Thoracic aorta (tissue), 2 donors: Measurements from ENCODE around the gene FOXJ2. TPM values are rescaled to one million over a fixed set of nuclear protein-coding genes. Genes with fewer than 3 reads are reported as not detected.
"Not testable (repeated sequence)": the region's sequence is repeated elsewhere in the genome, so short reads cannot be mapped to it uniquely, and the experiment has no call there.

Experiments used
- ATAC-seq: fragments of 150-250 bp; one replicate; pipeline ENCODE4 v1.8.0; 2017; ENCODE audit warnings: low read depth; ENCODE audit not compliant: insufficient number of reproducible peaks, low FRiP score
- DNase-seq: peaks from one replicate; pipeline ENCODE4 v3.0.0-alpha.2; 2020; ENCODE audit warnings: low spot score
- H3K27ac ChIP-seq, 2 donors: fragments of 200-600 bp; sonication (generic); 1 replicate in 1 of 2; 2 replicates in 1 of 2; pipeline ENCODE4 v1.5.1; 2016; ENCODE audit warnings: mild to moderate bottlenecking in 2 of 2, moderate library complexity in 2 of 2
- H3K27me3 ChIP-seq: fragments of 200-600 bp; sonication (generic); replicated peaks from 2 replicates; pipeline ENCODE4 v1.6.0; 2016; ENCODE audit warnings: mild to moderate bottlenecking; ENCODE audit not compliant: insufficient read depth
- H3K36me3 ChIP-seq: fragments of 200-600 bp; sonication (generic); one replicate; pipeline ENCODE4 v1.5.1; 2016
- H3K4me1 ChIP-seq, 2 donors: fragments of 200-600 bp; sonication (generic); 1 replicate in 1 of 2; 2 replicates in 1 of 2; pipeline versions ENCODE4 v1.5.1 to v1.6.0; 2016; ENCODE audit warnings: low read depth in 2 of 2, mild to moderate bottlenecking in 1 of 2; ENCODE audit not compliant: control insufficient read depth in 1 of 2
- H3K4me3 ChIP-seq: fragments of 200-600 bp; sonication (generic); 2 replicates; pipeline ENCODE4 v1.5.1; 2016; ENCODE audit warnings: mild to moderate bottlenecking
- H3K9me3 ChIP-seq: fragments of 200-600 bp; sonication (generic); 2 replicates; pipeline ENCODE4 v1.5.1; 2016
- total RNA-seq, 2 donors: library from RNA; depleted of rRNA; stranded (reverse); fragments of >200 nt; gene quantifications; one replicate each; pipeline versions ENCODE4 v1.1.0 to v1.2.3, GENCODE V29; 2016
- TF ChIP-seq, protein P1 (sequence below): fragments of 200-600 bp; sonication (generic); IDR thresholded peaks from one replicate; pipeline ENCODE4 v1.5.1; 2019; ENCODE audit warnings: antibody characterized with exemption

Gene FOXJ2
- total RNA-seq, 2 donors from 2014 or later: 25.7 to 29.6 TPM

GRCh38 chr12:8012651-8013309 lies 19.7 kb upstream of the FOXJ2 start:
- TF ChIP-seq, protein P1, sequence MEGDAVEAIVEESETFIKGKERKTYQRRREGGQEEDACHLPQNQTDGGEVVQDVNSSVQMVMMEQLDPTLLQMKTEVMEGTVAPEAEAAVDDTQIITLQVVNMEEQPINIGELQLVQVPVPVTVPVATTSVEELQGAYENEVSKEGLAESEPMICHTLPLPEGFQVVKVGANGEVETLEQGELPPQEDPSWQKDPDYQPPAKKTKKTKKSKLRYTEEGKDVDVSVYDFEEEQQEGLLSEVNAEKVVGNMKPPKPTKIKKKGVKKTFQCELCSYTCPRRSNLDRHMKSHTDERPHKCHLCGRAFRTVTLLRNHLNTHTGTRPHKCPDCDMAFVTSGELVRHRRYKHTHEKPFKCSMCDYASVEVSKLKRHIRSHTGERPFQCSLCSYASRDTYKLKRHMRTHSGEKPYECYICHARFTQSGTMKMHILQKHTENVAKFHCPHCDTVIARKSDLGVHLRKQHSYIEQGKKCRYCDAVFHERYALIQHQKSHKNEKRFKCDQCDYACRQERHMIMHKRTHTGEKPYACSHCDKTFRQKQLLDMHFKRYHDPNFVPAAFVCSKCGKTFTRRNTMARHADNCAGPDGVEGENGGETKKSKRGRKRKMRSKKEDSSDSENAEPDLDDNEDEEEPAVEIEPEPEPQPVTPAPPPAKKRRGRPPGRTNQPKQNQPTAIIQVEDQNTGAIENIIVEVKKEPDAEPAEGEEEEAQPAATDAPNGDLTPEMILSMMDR: no peak
- ATAC-seq (no peak), DNase-seq (no peak)
- Histone ChIP-seq H3K27ac (no peak overlapping the region), H3K4me3 (no peak overlapping the region), H3K36me3 (no peaks in the 10 kb centered on the region), H3K27me3 (peaks cover 3% of the 10 kb centered on the region), H3K9me3 (no peaks in the 10 kb centered on the region), H3K4me1 (peaks cover 0 to under 1% of the 10 kb centered on the region in 2 donors)

DNA sequence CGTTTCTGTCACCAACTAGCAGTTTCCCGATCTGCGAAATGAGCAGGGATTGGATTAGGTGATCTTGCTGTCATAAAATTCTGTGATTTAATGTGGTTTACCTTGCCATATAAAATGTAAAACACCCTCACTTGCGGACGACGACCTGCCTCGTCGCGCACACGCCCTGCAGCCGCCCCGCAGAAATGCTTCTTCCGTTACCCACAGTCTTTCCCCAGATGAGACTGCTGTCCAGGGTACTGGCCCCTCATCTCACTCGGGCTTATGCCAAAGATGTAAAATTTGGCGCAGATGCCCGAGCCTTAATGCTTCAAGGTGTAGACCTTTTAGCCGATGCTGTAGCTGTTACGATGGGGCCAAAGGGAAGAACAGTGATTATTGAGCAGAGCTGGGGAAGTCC lies 17.7 kb upstream of the FOXJ2 start:
- ATAC-seq (no peak), DNase-seq (no peak)
- TF ChIP-seq, protein P1: no peak
- H3K4me1 ChIP-seq: peaks cover 6 to 14% of the 10 kb centered on the region in 2 donors
- no peaks in the 10 kb centered on the region for H3K9me3 ChIP-seq
- H3K36me3 ChIP-seq: no peaks in the 10 kb centered on the region
- H3K27ac ChIP-seq: no peak overlapping the region
- peaks cover 3% of the 10 kb centered on the region for H3K27me3 ChIP-seq
- no peak overlapping the region for H3K4me3 ChIP-seq

GRCh38 chr12:8018213-8018612 lies 14.3 kb upstream of the FOXJ2 start:
- ATAC-seq, H3K9me3 ChIP-seq, H3K36me3 ChIP-seq, DNase-seq, H3K27me3 ChIP-seq: not testable (repeated sequence)
- H3K4me1 ChIP-seq: peaks cover 6 to 14% of the 10 kb centered on the region in 2 donors
- H3K4me3 ChIP-seq: peak overlapping the region; percentile 69
- H3K27ac ChIP-seq: peak overlapping the region in 1 of 2 donors; percentile 16

DNA sequence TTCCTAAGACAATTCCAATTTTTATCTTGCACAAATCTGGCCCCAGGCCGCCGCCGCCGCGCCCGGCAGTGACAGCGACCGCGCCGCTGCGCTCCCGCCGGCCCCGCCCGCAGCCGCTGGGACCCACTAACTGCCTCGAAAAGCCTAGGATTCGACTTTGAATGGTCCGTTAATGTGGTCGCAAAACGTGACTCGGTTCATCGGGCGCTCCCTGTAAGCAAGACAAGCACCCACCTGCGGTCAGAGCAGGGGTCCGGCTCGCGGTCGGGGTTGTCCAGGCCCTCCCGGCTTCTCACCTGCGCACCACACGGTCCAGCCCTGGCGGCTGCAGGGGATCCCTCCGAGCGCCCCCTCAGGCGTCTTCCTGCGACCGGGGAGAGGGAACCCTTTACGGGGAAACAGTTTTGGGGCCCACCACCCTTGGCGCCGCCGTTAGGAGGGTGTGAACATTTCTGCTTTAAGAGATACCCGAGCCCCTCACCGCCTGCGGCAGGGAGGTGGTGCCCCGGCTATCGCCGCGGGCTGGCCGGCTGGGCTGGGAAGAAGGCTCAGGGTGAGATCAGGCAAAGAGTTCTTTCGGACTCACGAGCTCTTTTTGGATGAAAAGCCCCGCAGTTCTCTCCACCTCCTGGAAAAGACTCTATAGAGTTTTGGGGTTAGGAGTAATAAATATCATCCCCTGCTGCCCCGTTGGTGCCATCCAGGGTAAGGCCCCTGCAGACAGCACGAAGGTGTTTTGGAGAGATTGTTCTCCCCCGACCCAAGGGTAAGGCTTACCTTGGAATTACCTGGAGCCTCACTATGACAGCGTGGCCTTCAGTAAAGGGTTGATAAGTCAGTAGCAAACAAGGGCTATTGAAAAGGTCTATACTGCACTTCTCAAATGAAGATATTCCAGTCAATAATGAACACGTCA lies 13.6 kb upstream of the FOXJ2 start:
- H3K4me3 ChIP-seq: peak overlapping the region; percentile 69
- H3K4me1 ChIP-seq: peaks cover 6 to 14% of the 10 kb centered on the region in 2 donors
- no peak for DNase-seq
- no peak for ATAC-seq
- H3K36me3 ChIP-seq: no peaks in the 10 kb centered on the region
- no peak overlapping the region for H3K27ac ChIP-seq
- H3K9me3 ChIP-seq: no peaks in the 10 kb centered on the region
- TF ChIP-seq, protein P1: no peak
- peaks cover 3% of the 10 kb centered on the region for H3K27me3 ChIP-seq

- ATAC-seq (peak; percentile 100), DNase-seq (peak; percentile 97)
- peak overlapping the region; percentile 93 for H3K4me3 ChIP-seq
- H3K27ac ChIP-seq: peak overlapping the region; percentile 100
- H3K27me3 ChIP-seq: no peaks in the 10 kb centered on the region
- no peaks in the 10 kb centered on the region for H3K36me3 ChIP-seq
- no peaks in the 10 kb centered on the region for H3K9me3 ChIP-seq
- peaks cover 0 to 8% of the 10 kb centered on the region in 2 donors for H3K4me1 ChIP-seq
- TF ChIP-seq, protein P1: no peak
Measured at GRCh38 chr12:8026291-8026900, 6.1 kb upstream of the FOXJ2 start.
